ENCODE measurements around the gene ADAM15.

ADAM15 gene

DNA sequence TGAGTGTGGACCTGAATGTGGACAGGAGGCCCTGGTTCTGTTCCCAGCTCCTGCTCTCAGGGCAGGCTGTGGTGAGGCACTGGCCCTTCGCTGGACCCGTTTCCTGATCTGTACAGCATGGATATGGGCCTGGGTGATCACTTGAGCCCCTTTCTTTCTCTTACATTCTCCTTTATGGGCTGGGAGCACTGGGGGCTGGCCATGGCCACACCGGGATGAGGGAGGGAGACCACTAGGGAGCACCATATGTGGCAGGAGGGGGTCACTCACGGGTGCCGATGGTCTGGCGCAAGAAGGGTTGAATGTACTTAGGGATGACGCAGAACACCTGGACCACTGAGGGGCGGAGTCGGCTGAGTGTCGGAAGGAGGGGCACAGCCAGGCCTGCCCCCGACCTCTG is 20.2 kb upstream of the ADAM15 start:
- no peak for DNase-seq

- DNase-seq: no peak
Observed at GRCh38 chr1:155032886-155033285, 18.2 kb upstream of the ADAM15 start.

GRCh38 chr1:155033524-155033923 is 17.6 kb upstream of the ADAM15 start, which contains the start of the genes DCST1 and DCST2:
Gene DCST1 (plus strand): TSS chr1:155033824. CDS start chr1:155034037, 213 bp downstream.
Gene DCST2 (minus strand): TSS chr1:155033781. CDS start chr1:155033701, 80 bp downstream.
- no peak for DNase-seq

DNA sequence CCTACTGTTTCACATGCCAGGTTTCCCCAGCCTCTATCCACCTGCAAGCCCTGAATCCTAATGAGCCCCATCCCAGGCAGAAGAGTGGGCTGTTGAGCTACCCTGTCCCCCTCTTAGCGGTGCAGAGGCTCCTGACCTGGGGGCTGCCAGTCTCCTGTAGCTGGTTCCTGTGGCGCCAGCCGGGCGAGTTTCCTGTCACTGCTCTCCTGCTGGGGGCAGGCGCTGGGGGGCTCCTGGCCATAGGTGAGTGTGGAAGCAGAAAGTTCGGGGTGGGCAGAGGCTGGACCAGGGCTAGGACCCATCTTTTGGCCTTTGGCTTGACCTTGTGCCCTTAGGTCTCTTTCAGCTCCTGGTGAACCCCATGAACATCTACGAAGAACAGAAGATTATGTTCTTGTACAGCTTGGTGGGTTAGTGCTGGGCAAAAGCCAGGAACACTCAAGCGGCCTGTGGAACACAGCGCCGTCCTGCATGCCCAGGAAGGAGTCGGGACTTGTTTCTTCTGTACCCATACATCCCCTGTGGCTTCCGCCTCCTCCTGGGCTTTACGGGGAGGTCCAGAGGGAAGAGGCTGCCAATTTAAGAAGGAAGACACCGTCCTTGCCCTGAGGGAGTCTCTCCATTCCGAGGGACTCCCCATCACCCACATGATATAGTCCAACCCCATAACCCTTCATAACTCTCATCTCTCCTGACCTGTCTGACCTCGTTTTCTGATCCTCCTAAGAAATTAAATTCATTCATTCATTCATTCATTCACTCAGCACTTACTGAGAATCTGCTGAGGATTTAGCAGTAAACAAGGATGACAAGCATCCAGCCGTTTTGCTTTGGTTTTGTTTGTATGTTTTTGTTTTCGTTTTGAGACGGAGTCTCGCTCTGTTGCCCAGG is 16.6 kb upstream of the ADAM15 start:
- DNase-seq: no peak

GRCh38 chr1:155035936-155036335 is 15.2 kb upstream of the ADAM15 start:
- no peak for DNase-seq

- DNase-seq: no peak
Observed at GRCh38 chr1:155037043-155037442, 14.1 kb upstream of the ADAM15 start.

GRCh38 chr1:155037851-155038441 is 13.2 kb upstream of the ADAM15 start:
- DNase-seq: no peak

GRCh38 chr1:155038602-155039307 is 12.4 kb upstream of the ADAM15 start:
- no peak for DNase-seq

GRCh38 chr1:155039308-155039669 is 11.8 kb upstream of the ADAM15 start:
- DNase-seq: no peak

GRCh38 chr1:155040358-155041093 is 10.6 kb upstream of the ADAM15 start:
- no peak for DNase-seq

- DNase-seq: no peak
Observed at GRCh38 chr1:155042789-155043188, 8.3 kb upstream of the ADAM15 start.

DNA sequence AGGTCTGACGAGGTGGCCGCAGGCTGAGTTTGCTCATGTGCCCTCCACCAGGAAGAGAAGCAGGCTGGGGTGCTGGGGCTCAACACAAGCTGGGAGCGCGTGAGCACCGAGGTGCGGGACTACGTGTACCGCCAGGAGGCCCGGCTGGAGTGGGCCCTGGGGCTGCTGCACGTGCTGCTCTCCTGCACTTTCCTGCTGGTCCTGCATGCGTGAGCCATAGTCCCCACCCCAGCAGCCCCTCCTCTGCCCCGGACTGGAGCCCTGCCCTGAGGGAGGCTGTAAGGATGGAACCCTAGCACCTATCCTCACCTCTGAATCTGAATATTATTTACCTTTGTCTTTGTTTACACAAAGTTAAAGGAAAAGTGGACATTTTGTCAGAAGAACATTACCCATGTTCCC is 7.8 kb upstream of the ADAM15 start:
- DNase-seq: no peak

DNA sequence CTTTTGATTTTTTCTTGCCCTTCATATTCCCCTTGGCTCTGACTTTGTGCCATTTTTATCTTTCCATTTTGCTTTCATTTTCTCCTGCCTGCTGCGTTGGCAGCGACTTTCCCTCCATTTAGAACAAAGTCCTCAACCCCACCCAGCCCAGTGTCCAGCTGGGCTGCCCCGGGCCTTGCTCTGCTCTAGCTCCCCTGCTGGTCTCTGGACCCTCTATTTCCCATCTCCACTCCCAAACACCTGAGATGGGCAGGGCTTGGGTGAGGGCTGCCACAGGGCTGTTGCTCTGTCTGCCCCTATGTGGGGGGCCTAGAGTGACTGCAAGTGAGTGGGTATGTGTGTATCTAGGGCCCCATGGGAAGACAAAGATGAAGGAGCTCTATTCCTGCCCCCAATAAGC is 7.3 kb upstream of the ADAM15 start:
- no peak for DNase-seq

DNA sequence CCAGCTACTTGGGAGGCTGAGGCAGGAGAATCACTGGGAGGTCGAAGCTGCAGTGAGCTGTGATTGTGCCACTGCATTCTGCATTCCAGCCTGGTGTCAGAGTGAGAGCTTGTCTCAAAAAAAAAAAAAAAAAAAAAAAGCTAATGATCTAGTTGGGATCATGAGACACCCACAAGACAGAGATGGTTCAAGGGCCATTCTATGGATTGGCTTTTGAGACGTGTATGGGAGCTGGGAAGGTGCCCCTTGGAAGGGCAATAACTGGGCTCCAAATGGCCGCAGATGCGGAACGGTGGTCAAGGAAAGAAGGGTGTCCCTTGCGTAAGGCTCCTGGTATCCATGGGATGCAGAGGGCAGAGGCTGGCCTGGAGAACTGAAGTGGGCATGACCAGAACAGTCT is 6.8 kb upstream of the ADAM15 start:
- DNase-seq: no peak

- peak in 1 of 2 donors; percentile 48 for DNase-seq
Observed at GRCh38 chr1:155044812-155045657, 6.1 kb upstream of the ADAM15 start.

DNA sequence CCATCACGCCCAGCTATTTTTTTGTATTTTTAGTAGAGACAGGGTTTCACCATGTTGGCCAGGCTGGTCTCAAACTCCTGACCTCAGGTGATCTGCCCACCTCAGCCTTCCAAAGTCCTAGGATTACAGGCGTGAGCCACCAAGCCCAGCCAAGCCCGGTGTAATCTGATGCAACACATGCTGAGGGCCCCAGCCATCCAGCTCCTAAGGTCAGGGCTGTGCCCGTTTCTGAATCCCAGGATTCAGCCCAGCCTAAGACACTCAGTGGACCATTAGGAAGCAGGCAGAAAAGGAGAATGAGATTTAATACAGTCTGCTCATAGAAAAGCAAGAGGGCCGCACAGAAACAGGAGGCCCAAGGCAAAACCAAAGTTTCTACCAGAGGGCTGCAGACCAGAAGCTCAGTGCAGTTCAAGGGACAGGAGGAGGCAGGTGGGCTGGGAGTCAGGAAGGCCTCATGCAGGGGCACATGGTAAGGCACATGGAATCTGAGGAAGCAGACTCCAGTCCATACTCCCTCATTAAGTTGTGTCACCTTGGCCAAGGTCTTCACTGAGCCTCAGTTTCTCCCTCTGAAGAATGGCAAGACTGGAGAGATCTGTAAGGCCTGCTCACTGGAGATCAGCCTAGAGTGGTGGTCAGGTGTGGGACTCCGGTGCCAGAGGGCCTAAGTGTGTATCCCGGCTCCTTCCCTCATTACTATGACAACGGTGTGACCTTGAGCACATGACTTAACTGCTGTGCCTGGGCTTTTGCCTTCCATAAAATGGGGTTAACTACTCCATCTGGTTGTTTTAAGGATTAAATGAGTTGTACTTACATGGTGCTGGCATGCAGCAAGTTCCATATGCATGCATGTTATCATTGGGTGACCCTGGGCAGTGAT is 2.4 kb upstream of the ADAM15 start:
- DNase-seq: no peak

DNA sequence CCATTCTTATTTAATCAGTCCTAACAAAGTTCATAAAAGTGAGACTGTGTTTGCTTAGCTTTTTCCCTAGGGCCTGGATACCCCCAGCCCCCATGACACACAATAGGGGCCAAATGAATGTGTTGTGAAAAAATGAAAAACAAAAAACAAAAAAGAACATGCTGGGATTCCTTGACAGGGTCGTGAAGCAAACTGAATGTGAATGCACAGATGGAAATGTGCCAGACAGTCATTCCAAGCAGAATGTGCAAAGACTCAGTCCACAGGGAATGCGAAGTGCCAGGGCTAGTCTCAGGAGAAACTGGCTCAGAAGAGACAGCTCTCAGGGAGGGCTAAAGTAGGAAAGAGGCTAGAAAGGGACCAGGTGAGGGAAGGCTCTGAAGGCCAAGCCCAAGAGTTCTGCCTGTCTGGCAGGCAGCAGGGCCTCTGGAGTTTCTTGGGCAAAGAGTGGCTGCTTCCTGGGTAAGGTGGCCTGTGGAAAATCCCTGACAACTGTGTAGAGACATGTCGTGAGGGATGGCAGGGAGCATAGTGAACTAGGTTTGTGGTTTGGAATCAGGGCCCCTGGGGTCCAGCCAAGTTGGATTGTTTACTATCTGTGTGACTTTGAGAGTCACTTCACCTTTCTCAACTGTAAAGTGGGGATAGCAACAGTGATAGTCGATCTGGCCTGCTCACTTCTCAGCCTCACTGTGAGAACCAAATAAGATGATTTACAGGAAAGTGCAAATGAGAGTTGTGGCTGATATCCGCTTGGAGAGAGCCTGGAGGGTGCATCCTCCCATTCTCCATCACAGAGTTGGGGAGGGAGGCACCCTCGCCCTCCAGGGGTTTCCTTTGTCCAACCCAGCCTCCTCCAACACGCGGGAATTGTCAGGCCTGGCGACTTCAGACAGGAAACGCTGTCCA is 1.2 kb upstream of the ADAM15 start:
- DNase-seq: no peak

GRCh38 chr1:155051342-155051776 is 243 bp downstream of the ADAM15 start:
- DNase-seq: no peak

GRCh38 chr1:155051777-155052398 is 772 bp downstream of the ADAM15 start:
- DNase-seq: peak in 1 of 2 donors; percentile 34

All from stimulated activated CD4-positive, alpha-beta T cell treated with anti-CD3 and anti-CD28 coated beads, Interleukin-2, amount 100 ng/mL, for 48 hours (primary cell).